Amygdala (tissue), 56 donors: Measurements from ENCODE around the gene MCU.
"Not testable (repeated sequence)": the region's sequence is repeated elsewhere in the genome, so short reads cannot be mapped to it uniquely, and the experiment has no call there.

ENCODE experiments used
- DNase-seq, 56 donors: peaks; one replicate each; lab custom pipeline; 2025; lab: John Stamatoyannopoulos, UW

MCU gene

GRCh38 chr10:72757732-72758131, 65.8 kb downstream of the MCU start:
- DNase-seq: no peak

- not testable (repeated sequence) for DNase-seq
Measured at GRCh38 chr10:72758930-72759329, 67.0 kb downstream of the MCU start.

DNA sequence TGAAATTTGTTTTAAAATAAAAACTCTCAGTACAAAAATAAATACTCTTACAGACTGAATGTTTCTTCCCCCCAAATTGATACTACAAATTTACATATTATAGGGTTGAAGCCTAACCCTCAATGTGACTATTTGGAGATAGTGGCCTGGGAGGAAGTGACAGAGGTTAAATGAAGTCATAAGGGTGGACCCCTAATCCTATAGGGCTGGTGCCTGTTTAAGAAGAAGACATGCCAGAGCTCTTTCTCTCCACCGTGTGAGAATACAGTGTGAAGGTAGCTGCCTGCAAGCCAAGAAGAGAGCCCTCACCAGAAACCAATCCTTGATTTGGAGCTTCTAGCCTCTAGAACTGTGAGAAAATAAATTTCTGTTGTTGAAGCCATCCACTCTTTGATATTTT, 67.6 kb downstream of the MCU start:
- no peak for DNase-seq

DNA sequence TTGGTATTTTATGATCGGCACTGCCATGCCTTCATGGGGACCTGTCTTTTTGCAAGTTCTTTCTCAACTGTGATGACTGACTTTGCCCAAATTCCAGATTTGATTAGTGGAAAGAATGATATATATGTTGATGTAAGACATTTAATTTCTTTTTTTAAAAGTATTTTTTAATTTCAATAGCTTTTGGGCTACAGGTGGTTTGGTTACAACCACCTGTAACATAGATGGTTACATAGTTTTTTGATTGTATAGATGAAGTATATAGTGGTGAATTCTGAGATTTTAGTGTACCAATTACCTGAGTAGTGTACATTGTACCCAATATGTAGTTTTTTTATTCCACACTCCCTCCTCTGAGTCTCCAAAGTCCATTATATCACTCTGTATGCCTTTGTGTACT, 69.6 kb downstream of the MCU start:
- no peak for DNase-seq

- DNase-seq: no peak
Measured at GRCh38 chr10:72762042-72762441, 70.1 kb downstream of the MCU start.

GRCh38 chr10:72763201-72763600, 71.3 kb downstream of the MCU start:
- no peak for DNase-seq

- no peak for DNase-seq
Measured at GRCh38 chr10:72764151-72764550, 72.2 kb downstream of the MCU start.

DNA sequence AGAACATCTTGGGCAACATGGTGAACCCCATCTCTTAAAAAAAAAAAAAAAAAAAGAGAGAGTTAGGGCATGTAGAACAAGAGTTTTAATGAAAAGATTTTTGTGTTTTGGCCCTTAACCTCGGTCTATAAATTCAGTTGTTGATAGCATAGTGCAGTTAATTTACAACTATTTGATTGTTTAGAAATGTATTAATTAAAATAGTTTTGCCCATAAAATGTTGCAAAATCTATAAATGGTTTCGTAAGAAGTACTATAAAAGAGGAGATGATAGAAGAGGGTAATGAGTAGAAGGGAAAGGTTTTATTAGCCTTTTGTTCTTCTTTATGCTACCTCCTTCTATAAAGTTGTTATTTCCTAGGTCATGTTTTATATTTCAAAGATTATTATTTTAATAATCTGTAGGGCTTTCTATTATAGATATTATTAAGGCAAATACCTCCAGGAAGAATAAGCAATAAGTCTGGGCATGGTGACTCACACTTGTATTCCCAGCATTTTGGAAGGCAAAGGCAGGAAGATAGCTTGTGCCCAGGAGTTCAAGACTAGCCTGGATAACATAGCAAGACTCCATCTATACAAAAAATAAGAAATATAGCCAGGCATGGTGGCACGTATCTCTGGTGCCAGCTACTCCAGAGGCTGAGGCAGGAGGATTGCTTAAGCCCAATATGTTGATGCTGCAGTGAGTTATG, 73.3 kb downstream of the MCU start:
- no peak for DNase-seq

DNA sequence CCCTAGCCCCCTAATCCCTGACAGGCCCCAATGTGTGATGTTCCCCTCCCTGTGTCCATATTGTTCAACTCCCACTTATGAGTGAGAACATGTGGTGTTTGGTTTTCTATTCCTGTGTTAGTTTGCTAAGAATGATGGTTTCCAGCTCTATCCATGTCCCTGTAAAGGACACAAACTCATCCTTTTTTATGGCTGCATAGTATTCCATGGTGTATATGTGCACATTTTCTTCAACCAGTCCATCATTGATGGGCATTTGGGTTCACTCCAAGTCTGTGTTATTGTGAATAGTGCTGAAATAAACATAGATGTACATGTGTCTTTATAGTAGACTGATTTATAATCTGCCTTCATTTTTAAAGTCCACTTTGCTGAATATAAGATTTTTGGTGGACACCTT, 79.3 kb downstream of the MCU start:
- not testable (repeated sequence) for DNase-seq

GRCh38 chr10:72772031-72772430, 80.1 kb downstream of the MCU start:
- no peak for DNase-seq

- DNase-seq: no peak
Measured at GRCh38 chr10:72779874-72780273, 87.9 kb downstream of the MCU start.

- DNase-seq: no peak
Measured at GRCh38 chr10:72782649-72783330, 90.8 kb downstream of the MCU start.

GRCh38 chr10:72783410-72783833, 91.5 kb downstream of the MCU start:
- no peak for DNase-seq

- DNase-seq: peak in 36 of 56 donors; percentile 1 to 24 (median 4)
Measured at GRCh38 chr10:72784551-72785351, 92.8 kb downstream of the MCU start.

DNA sequence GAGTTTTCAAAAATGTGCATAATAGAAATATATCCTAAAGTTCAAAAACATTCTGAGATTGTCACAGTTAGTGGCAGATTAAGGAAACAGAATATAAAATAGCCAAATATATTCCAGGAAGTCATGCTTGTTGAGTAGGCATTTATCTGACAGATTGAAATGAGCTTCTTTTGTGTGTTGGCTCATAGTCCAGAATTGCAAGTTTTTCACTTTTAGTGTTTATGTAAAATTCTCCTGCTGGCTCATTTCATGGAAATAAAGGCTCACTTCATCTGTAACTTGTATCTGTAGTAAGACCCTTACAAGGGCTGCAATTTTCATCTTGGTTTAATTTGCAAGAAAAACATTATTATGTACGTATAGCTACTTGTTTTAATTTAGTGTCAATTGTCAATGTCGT, 93.5 kb downstream of the MCU start:
- DNase-seq: no peak

- no peak for DNase-seq
Measured at GRCh38 chr10:72790216-72790990, 98.5 kb downstream of the MCU start.

- DNase-seq: no peak
Measured at GRCh38 chr10:72792288-72792687, 100.3 kb downstream of the MCU start.

DNA sequence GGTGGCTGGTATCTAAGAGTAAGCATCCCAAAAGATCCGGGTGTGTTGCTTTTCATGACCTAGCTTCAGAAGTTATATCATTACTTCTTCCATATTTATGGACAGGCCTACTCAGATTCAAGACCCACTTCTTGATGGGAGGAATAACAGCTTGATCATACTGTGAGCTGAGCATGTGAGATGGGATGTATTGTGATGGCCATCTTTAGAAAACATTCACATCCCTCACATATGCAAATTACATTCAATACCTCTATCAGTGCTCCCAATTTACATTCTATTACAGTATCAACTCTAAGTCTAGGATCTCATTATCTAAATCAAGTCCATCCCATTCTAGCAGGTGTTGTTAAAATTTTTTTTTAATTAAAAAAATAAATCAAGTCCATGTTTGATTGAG, 101.8 kb downstream of the MCU start:
- no peak for DNase-seq

DNA sequence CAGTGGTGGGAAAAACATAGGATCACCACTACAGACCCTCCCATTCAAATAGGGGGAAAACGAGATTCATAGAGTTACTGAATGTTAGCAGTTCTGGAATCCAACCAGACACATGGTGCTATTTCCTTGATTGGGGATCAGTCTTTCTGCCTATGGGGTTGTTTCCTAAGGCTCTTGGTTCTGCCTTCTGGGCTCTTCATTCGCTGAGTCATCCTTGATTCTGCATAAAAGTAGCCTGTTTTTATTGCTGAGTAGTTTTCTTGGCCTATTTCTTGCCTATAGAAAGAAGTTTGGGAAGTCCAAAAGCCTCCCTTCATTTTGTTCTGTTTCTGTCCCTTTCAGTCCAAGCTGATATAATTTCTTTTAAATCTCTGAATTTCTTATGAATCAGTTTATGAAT, 102.3 kb downstream of the MCU start:
- no peak for DNase-seq

DNA sequence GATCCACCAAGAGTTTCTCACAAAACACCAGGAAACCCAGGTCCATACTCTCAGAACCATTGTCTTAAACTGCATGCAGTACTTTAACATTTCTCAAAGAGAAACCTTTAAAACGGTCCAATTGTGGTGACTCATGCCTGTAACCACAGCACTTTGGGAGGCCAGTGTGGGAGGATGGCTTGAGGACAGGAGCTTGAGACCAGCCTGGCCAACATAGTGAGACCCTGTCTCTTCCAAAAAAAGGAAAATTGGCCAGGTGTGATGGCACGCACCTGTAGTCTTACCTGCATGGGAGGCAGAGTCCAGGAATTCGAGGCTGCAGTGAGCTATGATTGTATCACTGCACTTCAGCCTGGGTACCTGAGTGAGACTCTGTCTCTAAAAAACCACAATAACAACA, 104.1 kb downstream of the MCU start:
- no peak for DNase-seq

DNA sequence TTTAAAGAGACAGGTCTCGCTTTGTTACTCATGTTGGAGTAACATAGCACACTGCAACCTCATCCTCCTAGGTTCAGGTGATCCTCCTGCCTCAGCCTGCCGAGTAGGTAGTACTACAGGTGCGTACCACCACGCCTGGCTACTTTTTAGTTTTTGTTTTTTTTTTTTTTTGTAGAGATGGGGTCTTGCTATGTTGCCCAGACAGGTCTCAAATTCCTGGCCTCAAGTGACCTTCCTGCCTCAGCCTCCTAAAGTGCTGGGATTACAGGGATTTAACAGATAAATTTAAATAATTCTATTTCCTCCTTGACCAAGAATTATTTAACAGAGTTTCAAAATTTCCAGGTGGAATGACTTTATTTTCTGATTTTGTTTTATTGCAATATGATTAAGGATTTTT, 104.6 kb downstream of the MCU start:
- no peak for DNase-seq
